Chondrocyte (in vitro differentiated cells): ENCODE results near the gene KLK12. TPM values are rescaled to one million over a fixed set of nuclear protein-coding genes. Genes with fewer than 3 reads are reported as not detected.

Experiments
- DNase-seq: peaks from one replicate; pipeline ENCODE4 v3.0.0; 2021; ENCODE audit warnings: mixed read lengths, low spot score
- H3K27ac Mint-ChIP-seq: one replicate; pipeline ENCODE4 v1.8.0; 2021; ENCODE audit warnings: mild to moderate bottlenecking, moderate library complexity, mixed read lengths; ENCODE audit not compliant: unreplicated experiment
- H3K27me3 Mint-ChIP-seq: 2 replicates; pipeline ENCODE4 v1.8.0; 2021; ENCODE audit warnings: low read depth, mixed read lengths
- H3K36me3 Mint-ChIP-seq: 2 replicates; pipeline ENCODE4 v1.8.0; 2021; ENCODE audit warnings: low read depth, mixed read lengths
- H3K4me1 Mint-ChIP-seq: 2 replicates; pipeline ENCODE4 v1.8.0; 2021; ENCODE audit warnings: low read depth, mild to moderate bottlenecking, mixed read lengths
- H3K4me3 Mint-ChIP-seq: one replicate; pipeline ENCODE4 v1.8.0; 2021; ENCODE audit warnings: mild to moderate bottlenecking, moderate library complexity, mixed read lengths; ENCODE audit not compliant: unreplicated experiment
- H3K9me3 Mint-ChIP-seq: 2 replicates; pipeline ENCODE4 v1.8.0; 2021; ENCODE audit warnings: low read depth, mixed read lengths
- CTCF ChIP-seq: fragments of 200-600 bp; sonication (generic); IDR thresholded peaks from 2 replicates; pipeline ENCODE4 v1.5.0; 2021; ENCODE audit warnings: antibody characterized with exemption, mild to moderate bottlenecking, moderate library complexity
- total RNA-seq: library from RNA; stranded (reverse); gene quantifications from 3 replicates; pipeline ENCODE4 v1.2.1, GENCODE V29; 2021

Gene KLK12
- total RNA-seq, 1 donor from 2014 or later, result not detected

- TF ChIP-seq CTCF, result no peak
- no peaks in the 10 kb centered on the region for H3K36me3 Mint-ChIP-seq
- H3K9me3 Mint-ChIP-seq, result no peaks in the 10 kb centered on the region
- H3K4me3 Mint-ChIP-seq, result no peak overlapping the region
- DNase-seq, result no peak
- H3K27ac Mint-ChIP-seq, result no peak overlapping the region
- H3K4me1 Mint-ChIP-seq, result no peaks in the 10 kb centered on the region
- peaks cover 13% of the 10 kb centered on the region for H3K27me3 Mint-ChIP-seq
Observed at GRCh38 chr19:51081476-51081875, 46.7 kb upstream of the KLK12 start.

- no peaks in the 10 kb centered on the region for H3K36me3 Mint-ChIP-seq
- no peak for TF ChIP-seq CTCF
- H3K27me3 Mint-ChIP-seq, result peaks cover 15% of the 10 kb centered on the region
- H3K27ac Mint-ChIP-seq, result no peak overlapping the region
- no peaks in the 10 kb centered on the region for H3K9me3 Mint-ChIP-seq
- no peak overlapping the region for H3K4me3 Mint-ChIP-seq
- H3K4me1 Mint-ChIP-seq, result no peaks in the 10 kb centered on the region
- DNase-seq, result no peak
Observed at GRCh38 chr19:51079481-51080110, 44.8 kb upstream of the KLK12 start.

GRCh38 chr19:51078731-51079130 lies 43.9 kb upstream of the KLK12 start:
- H3K4me1 Mint-ChIP-seq, result no peaks in the 10 kb centered on the region
- H3K27me3 Mint-ChIP-seq, result peaks cover 10% of the 10 kb centered on the region
- no peak overlapping the region for H3K4me3 Mint-ChIP-seq
- H3K36me3 Mint-ChIP-seq, result peaks cover 3% of the 10 kb centered on the region
- H3K27ac Mint-ChIP-seq, result no peak overlapping the region
- H3K9me3 Mint-ChIP-seq, result peaks cover 7% of the 10 kb centered on the region
- no peak for TF ChIP-seq CTCF
- no peak for DNase-seq

GRCh38 chr19:51078104-51078503 lies 43.3 kb upstream of the KLK12 start:
- Mint-ChIP-seq H3K4me3 (no peak overlapping the region), H3K36me3 (peaks cover 3% of the 10 kb centered on the region), H3K27me3 (peaks cover 4% of the 10 kb centered on the region), H3K4me1 (no peaks in the 10 kb centered on the region), H3K27ac (no peak overlapping the region), H3K9me3 (peaks cover 13% of the 10 kb centered on the region)
- DNase-seq, result no peak
- no peak for TF ChIP-seq CTCF

- Mint-ChIP-seq H3K27ac (no peak overlapping the region), H3K27me3 (peaks cover 2% of the 10 kb centered on the region), H3K4me1 (no peaks in the 10 kb centered on the region), H3K4me3 (no peak overlapping the region), H3K36me3 (peaks cover 3% of the 10 kb centered on the region), H3K9me3 (peaks cover 16% of the 10 kb centered on the region)
- DNase-seq, result no peak
- no peak for TF ChIP-seq CTCF
Observed at GRCh38 chr19:51076631-51077213, 41.9 kb upstream of the KLK12 start.
